ENCODE measurements around the gene NUCB1.
A peak's percentile ranks its signal among the peaks of the same experiment; 100 is the strongest.

DNA sequence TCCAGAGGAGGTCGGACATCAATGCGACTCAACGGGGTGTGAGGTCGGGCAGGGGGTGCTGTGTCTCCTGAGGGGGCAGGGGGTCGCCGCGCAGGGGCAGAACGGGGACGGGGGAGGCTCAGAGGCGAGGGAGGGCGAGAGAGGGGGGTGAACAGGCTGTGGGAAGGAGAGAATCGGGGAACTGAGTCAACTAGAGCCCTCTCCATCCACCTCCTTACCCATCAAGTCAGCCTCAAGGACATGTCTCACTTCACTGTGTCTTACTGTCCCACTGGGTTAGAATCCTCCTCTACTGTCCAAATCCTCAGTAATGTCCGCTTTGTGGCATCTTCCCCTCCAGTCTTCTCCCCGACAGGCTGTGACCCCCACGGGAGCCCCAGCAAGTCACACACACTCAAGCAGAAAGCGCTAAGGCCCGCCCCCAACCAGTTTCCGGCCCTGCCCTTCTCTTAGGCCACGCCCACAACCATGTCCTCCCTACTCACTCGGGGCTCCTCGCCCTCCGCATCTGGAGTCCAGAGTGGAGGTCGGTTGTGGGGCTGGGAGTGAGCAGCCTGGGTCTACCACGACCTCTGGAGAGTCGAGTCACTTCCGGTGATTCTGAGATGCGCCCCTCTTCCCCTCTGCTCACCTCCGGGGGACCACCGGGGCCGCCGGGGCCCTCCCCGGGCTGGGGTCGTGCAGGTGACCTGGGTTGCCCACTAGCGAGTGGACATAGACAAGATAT lies 41.0 kb upstream of the NUCB1 start:
- TF ChIP-seq ZNF174 (CRISPR knock-in tag; IDR thresholded peaks at IDR 0.05) (no peak), NRF1 (conservative IDR thresholded peaks at IDR 0.05 in 1 of 2, IDR thresholded peaks at IDR 0.05 in 1 of 2) (no peak; a peak in 1 of 4 replicates), ZC3H8 (IDR thresholded peaks at IDR 0.05) (no peak), EP300 (IDR thresholded peaks at IDR 0.05; ENCODE audit: low read length) (no peak), CTCF (IDR thresholded peaks at IDR 0.05 in 2 of 3, conservative IDR thresholded peaks at IDR 0.05 in 1 of 3; ENCODE audit: insufficient read depth in 2 of 3, low read depth in 1 of 3, low read length in 3 of 3) (no peak), RBM25 (IDR thresholded peaks at IDR 0.05; ENCODE audit: low read depth, low read length, severe bottlenecking) (no peak), MAX (CRISPR knock-in tag; IDR thresholded peaks at IDR 0.05) (no peak), KDM4B (IDR thresholded peaks at IDR 0.05; ENCODE audit: borderline replicate concordance in 2 of 2, low read depth in 1 of 2) (no peak), ZFP30 (CRISPR knock-in tag; IDR thresholded peaks at IDR 0.05; ENCODE audit: borderline replicate concordance) (no peak), POLR2A (conservative IDR thresholded peaks at IDR 0.05) (peak; percentile 79)
